ENCODE data around the gene PGA3. TPM values are rescaled to one million over a fixed set of nuclear protein-coding genes. Genes with fewer than 3 reads are reported as not detected.
A peak's percentile ranks its signal among the peaks of the same experiment; 100 is the strongest.

Gene PGA3
- polyA plus RNA-seq, 3 donors, result 1.4 to 4.1 (median 1.9) TPM

DNA sequence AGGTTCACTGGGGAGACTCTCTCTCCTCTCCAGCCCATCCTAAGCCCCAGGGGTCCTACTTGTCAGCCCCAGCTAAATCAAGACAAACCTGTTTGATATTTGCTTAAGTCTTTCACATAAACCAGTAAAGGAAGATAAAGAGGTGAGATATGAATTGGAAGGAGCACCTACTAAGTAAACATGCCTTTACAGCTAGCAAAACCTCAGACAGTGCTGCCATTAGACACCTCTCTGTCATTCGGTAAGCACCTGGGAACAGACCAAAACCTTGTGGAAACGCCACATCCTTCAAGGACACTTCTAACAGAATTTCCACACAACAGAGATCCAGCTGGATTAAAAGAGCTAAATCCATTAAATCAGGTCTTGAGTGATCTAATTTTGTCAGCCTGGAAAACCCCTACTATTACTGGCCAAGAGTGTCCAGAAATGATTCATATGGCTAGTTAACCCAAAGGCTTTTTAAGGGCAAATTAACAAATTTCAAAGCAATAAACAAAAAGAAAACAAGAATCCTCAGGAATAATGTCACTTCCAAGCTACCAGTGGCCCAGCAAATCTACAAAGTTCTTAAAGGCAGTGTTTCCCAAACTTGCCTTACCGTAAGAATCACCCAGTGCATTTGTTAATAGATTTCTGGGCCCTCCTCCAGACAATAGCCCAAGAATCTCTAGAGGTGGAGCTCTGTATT, 44.5 kb upstream of the PGA3 start:
- no peaks in the 10 kb centered on the region for H3K27me3 ChIP-seq (ENCODE audit: control insufficient read depth in 2 of 2, insufficient read depth in 2 of 2, low read length in 2 of 2)
- peaks cover 0 to 21% of the 10 kb centered on the region in 2 donors for H3K36me3 ChIP-seq (replicated peaks in 1 of 2; ENCODE audit: control insufficient read depth in 1 of 2, insufficient read depth in 2 of 2, low read length in 2 of 2)
- peaks cover 42 to 53% of the 10 kb centered on the region in 2 donors for H3K4me1 ChIP-seq (ENCODE audit: control insufficient read depth in 1 of 2, insufficient read depth in 2 of 2, low read length in 2 of 2)
- Mint-ChIP-seq H3K36me3 (peaks cover 31 to 49% of the 10 kb centered on the region in 2 donors), H3K9me3 (peaks cover 11 to 20% (median 13%) of the 10 kb centered on the region in 7 donors), H3K4me3 (peak overlapping the region in 1 of 2 donors; percentile 39), H3K4me1 (peaks cover 57% of the 10 kb centered on the region), H3K27me3 (ENCODE audit: low read depth in 3 of 3) (peaks cover 0 to 8% (median 0%) of the 10 kb centered on the region in 3 donors), H3K27ac (peak overlapping the region in 6 of 7 donors; percentile 56 to 86 (median 78))
- TF ChIP-seq, protein P1, sequence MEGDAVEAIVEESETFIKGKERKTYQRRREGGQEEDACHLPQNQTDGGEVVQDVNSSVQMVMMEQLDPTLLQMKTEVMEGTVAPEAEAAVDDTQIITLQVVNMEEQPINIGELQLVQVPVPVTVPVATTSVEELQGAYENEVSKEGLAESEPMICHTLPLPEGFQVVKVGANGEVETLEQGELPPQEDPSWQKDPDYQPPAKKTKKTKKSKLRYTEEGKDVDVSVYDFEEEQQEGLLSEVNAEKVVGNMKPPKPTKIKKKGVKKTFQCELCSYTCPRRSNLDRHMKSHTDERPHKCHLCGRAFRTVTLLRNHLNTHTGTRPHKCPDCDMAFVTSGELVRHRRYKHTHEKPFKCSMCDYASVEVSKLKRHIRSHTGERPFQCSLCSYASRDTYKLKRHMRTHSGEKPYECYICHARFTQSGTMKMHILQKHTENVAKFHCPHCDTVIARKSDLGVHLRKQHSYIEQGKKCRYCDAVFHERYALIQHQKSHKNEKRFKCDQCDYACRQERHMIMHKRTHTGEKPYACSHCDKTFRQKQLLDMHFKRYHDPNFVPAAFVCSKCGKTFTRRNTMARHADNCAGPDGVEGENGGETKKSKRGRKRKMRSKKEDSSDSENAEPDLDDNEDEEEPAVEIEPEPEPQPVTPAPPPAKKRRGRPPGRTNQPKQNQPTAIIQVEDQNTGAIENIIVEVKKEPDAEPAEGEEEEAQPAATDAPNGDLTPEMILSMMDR (IDR thresholded peaks at IDR 0.05), result no peak
- H3K4me3 ChIP-seq (replicated peaks in 1 of 3; ENCODE audit: low read depth in 2 of 3, low read length in 3 of 3), result no peak overlapping the region
- H3K9ac ChIP-seq (ENCODE audit: insufficient read depth, low read length, poor library complexity, severe bottlenecking), result no peak overlapping the region
- H3K79me2 ChIP-seq (ENCODE audit: insufficient read depth, low read length), result peaks cover 75% of the 10 kb centered on the region
- peaks cover 53% of the 10 kb centered on the region for H4K20me1 ChIP-seq (ENCODE audit: insufficient read depth, low read length)
- intact Hi-C loops (cut with micrococcal nuclease), result no loop called here
- H2AFZ ChIP-seq (ENCODE audit: insufficient read depth, low read depth, low read length, poor library complexity, severe bottlenecking), result no peak overlapping the region
- WGBS (ENCODE audit: insufficient coverage), result 80% methylated on average over 1 of the region's 3 CpGs
- DNase-seq, result peak in 2 of 3 donors; percentile 66 to 80
- peak overlapping the region; percentile 8 for H3K4me2 ChIP-seq (replicated peaks; ENCODE audit: extremely low read depth, low read length, poor library complexity, severe bottlenecking)
- peak overlapping the region in 1 of 2 donors; percentile 76 for H3K27ac ChIP-seq (ENCODE audit: low read depth in 1 of 2, low read length in 2 of 2)
- peaks cover 0 to 8% of the 10 kb centered on the region in 2 donors for H3K9me3 ChIP-seq (replicated peaks in 1 of 2; ENCODE audit: control insufficient read depth in 1 of 2, insufficient read depth in 1 of 2, low read length in 2 of 2)

DNA sequence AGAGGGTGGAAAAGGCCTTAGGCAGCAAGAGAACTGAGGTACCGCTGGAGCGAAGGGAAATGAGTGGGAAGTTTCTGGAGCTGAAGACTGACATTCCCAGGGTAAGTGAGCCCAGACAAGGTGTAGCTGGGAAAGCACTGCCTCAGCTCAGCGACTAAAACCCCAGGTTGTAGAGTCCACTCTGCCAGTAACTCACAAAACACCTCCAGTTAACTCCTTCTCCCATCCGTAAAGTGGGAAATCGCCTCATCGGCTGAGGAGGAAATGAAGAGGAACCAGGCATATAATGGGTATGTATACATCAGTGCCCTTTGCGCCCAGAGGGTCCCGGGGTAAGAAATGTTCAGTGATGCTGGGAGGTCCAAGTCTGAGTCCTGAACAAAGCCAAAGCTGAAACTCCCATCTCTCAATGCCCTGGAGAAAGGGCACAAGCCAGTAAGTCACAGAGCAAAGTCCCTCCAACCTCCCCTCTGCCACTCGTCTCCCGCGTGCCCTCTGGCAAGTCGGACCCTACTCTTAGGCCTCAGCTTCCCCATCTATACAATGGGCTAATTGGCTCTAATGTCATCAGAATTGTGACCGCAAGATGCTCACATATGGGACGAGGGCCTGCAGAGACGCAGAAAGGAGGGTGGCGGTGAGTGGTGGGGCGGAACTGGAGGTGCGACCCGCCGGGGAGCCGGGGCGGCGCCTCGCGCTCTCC, 42.7 kb upstream of the PGA3 start:
- no peaks in the 10 kb centered on the region for H3K27me3 ChIP-seq (ENCODE audit: control insufficient read depth in 2 of 2, insufficient read depth in 2 of 2, low read length in 2 of 2)
- TF ChIP-seq, protein P1 (IDR thresholded peaks at IDR 0.05), result no peak
- peaks cover under 1 to 8% (median 5%) of the 10 kb centered on the region in 7 donors for H3K9me3 Mint-ChIP-seq
- peak overlapping the region; percentile 56 to 76 (median 68) for H3K4me3 ChIP-seq (replicated peaks in 1 of 3; ENCODE audit: low read depth in 2 of 3, low read length in 3 of 3)
- peak overlapping the region; percentile 92 for H3K9ac ChIP-seq (ENCODE audit: insufficient read depth, low read length, poor library complexity, severe bottlenecking)
- peaks cover 0 to 10% (median 0%) of the 10 kb centered on the region in 3 donors for H3K27me3 Mint-ChIP-seq (ENCODE audit: low read depth in 3 of 3)
- H3K36me3 ChIP-seq (replicated peaks in 1 of 2; ENCODE audit: control insufficient read depth in 1 of 2, insufficient read depth in 2 of 2, low read length in 2 of 2), result peaks cover 0 to 12% of the 10 kb centered on the region in 2 donors
- peak overlapping the region; percentile 78 for H3K4me2 ChIP-seq (replicated peaks; ENCODE audit: extremely low read depth, low read length, poor library complexity, severe bottlenecking)
- H3K27ac ChIP-seq (ENCODE audit: low read depth in 1 of 2, low read length in 2 of 2), result peak overlapping the region; percentile 93 to 100
- no peak overlapping the region for H2AFZ ChIP-seq (ENCODE audit: insufficient read depth, low read depth, low read length, poor library complexity, severe bottlenecking)
- peaks cover 57% of the 10 kb centered on the region for H3K79me2 ChIP-seq (ENCODE audit: insufficient read depth, low read length)
- peak overlapping the region; percentile 85 to 100 (median 95) for H3K27ac Mint-ChIP-seq
- no peaks in the 10 kb centered on the region for H3K9me3 ChIP-seq (replicated peaks in 1 of 2; ENCODE audit: control insufficient read depth in 1 of 2, insufficient read depth in 1 of 2, low read length in 2 of 2)
- H3K4me1 ChIP-seq (ENCODE audit: control insufficient read depth in 1 of 2, insufficient read depth in 2 of 2, low read length in 2 of 2), result peaks cover 60 to 69% of the 10 kb centered on the region in 2 donors
- peak overlapping the region; percentile 85 to 93 for H3K4me3 Mint-ChIP-seq
- peaks cover 75% of the 10 kb centered on the region for H3K4me1 Mint-ChIP-seq
- intact Hi-C loops (cut with micrococcal nuclease), result loop anchor here (2.0 to 10.0 kb wide), 5 partner anchors 96 to 264 kb away; partner anchors contain the start of genes SLC15A3 (in 2 of the 2) and CPSF7 (in 1 of the 2)
- no peak for DNase-seq
- H3K36me3 Mint-ChIP-seq, result peaks cover 21 to 34% of the 10 kb centered on the region in 2 donors
- 24% methylated on average over 7 of the region's 25 CpGs for WGBS (ENCODE audit: insufficient coverage)
- H4K20me1 ChIP-seq (ENCODE audit: insufficient read depth, low read length), result peaks cover 34% of the 10 kb centered on the region

Measured in CD14-positive monocyte (primary cell).